NT2/D1 (cell line): ENCODE data around the gene SLC35A4.
"Not testable (repeated sequence)": the region's sequence is repeated elsewhere in the genome, so short reads cannot be mapped to it uniquely, and the experiment has no call there.

Source experiments
- DNase-seq: peaks from one replicate; pipeline ENCODE4 v3.0.0-alpha.2; 2011; ENCODE audit warnings: low read depth, low spot score
- H3K27me3 ChIP-seq: 2 replicates; pipeline ENCODE4 v1.6.0; 2011; ENCODE audit warnings: mild to moderate bottlenecking; ENCODE audit not compliant: insufficient read length, insufficient read depth
- H3K36me3 ChIP-seq: 2 replicates; pipeline ENCODE4 v1.6.1; 2011; ENCODE audit warnings: mild to moderate bottlenecking, low read length, mixed read lengths; ENCODE audit not compliant: insufficient read depth, insufficient read length
- H3K4me1 ChIP-seq: 2 replicates; pipeline ENCODE4 v1.5.1; 2011; ENCODE audit not compliant: insufficient read depth, insufficient read length
- H3K4me3 ChIP-seq: 2 replicates; pipeline ENCODE4 v1.5.1; 2011; ENCODE audit warnings: low read depth; ENCODE audit not compliant: insufficient read length
- H3K9ac ChIP-seq: 2 replicates; pipeline ENCODE4 v1.6.0; 2011; ENCODE audit warnings: low read depth; ENCODE audit not compliant: insufficient read length
- H3K9me3 ChIP-seq: 2 replicates; pipeline ENCODE4 v1.5.1; 2011; ENCODE audit warnings: mild to moderate bottlenecking, low read length; ENCODE audit not compliant: insufficient read depth
- SUZ12 ChIP-seq: IDR thresholded peaks from 2 replicates; pipeline ENCODE4 v1.6.1; 2011; ENCODE audit not compliant: insufficient read length, insufficient read depth; ENCODE audit errors: extremely low read depth
- YY1 ChIP-seq: IDR thresholded peaks from 2 replicates; pipeline ENCODE4 v1.6.1; 2011; ENCODE audit not compliant: insufficient read length, insufficient read depth
- ZNF274 ChIP-seq: IDR thresholded peaks from 2 replicates; pipeline ENCODE4 v1.6.1; 2011; ENCODE audit warnings: mild to moderate bottlenecking, low read depth, low read length

The SLC35A4 gene

GRCh38 chr5:140594169-140594568, 29.5 kb downstream of the SLC35A4 start:
- no peaks in the 10 kb centered on the region for H3K9me3 ChIP-seq
- TF ChIP-seq ZNF274: no peak
- no peak for TF ChIP-seq SUZ12
- no peak for TF ChIP-seq YY1
- H3K27me3 ChIP-seq: no peaks in the 10 kb centered on the region
- H3K4me3 ChIP-seq: no peak overlapping the region
- peaks cover 3% of the 10 kb centered on the region for H3K4me1 ChIP-seq
- H3K36me3 ChIP-seq: peaks cover 12% of the 10 kb centered on the region
- no peak for DNase-seq
- H3K9ac ChIP-seq: peak overlapping the region; percentile 10

- Histone ChIP-seq H3K9me3 (no peaks in the 10 kb centered on the region), H3K27me3 (no peaks in the 10 kb centered on the region), H3K4me3 (no peak overlapping the region), H3K9ac (no peak overlapping the region), H3K4me1 (peaks cover 3% of the 10 kb centered on the region), H3K36me3 (peaks cover 11% of the 10 kb centered on the region)
- TF ChIP-seq SUZ12 (no peak), ZNF274 (no peak), YY1 (no peak)
- no peak for DNase-seq
Measured at GRCh38 chr5:140595538-140596300, 31.1 kb downstream of the SLC35A4 start.

- no peaks in the 10 kb centered on the region for H3K9me3 ChIP-seq
- H3K36me3 ChIP-seq: peaks cover 5% of the 10 kb centered on the region
- H3K4me1 ChIP-seq: peaks cover 3% of the 10 kb centered on the region
- H3K27me3 ChIP-seq: no peaks in the 10 kb centered on the region
- TF ChIP-seq ZNF274 (no peak), SUZ12 (no peak), YY1 (no peak)
- no peak overlapping the region for H3K9ac ChIP-seq
- H3K4me3 ChIP-seq: no peak overlapping the region
- DNase-seq: no peak
Measured at GRCh38 chr5:140596321-140596741, 31.7 kb downstream of the SLC35A4 start.

GRCh38 chr5:140598836-140599235, 34.2 kb downstream of the SLC35A4 start:
- DNase-seq: no peak

GRCh38 chr5:140600096-140600495, 35.5 kb downstream of the SLC35A4 start:
- no peak for DNase-seq
- no peak for TF ChIP-seq ZNF274
- TF ChIP-seq YY1: no peak
- TF ChIP-seq SUZ12: no peak
- Histone ChIP-seq H3K4me1 (no peaks in the 10 kb centered on the region), H3K27me3 (no peaks in the 10 kb centered on the region), H3K9me3 (no peaks in the 10 kb centered on the region), H3K36me3 (no peaks in the 10 kb centered on the region), H3K9ac (no peak overlapping the region), H3K4me3 (no peak overlapping the region)

More at GRCh38 chr5:140598836-140599235, 34.2 kb downstream of the SLC35A4 start:
- H3K4me3 ChIP-seq: no peak overlapping the region
- H3K36me3 ChIP-seq: no peaks in the 10 kb centered on the region
- H3K9ac ChIP-seq: no peak overlapping the region
- peaks cover 3% of the 10 kb centered on the region for H3K4me1 ChIP-seq
- H3K9me3 ChIP-seq: no peaks in the 10 kb centered on the region
- no peaks in the 10 kb centered on the region for H3K27me3 ChIP-seq
- no peak for TF ChIP-seq ZNF274
- TF ChIP-seq YY1: no peak
- no peak for TF ChIP-seq SUZ12

- H3K9me3 ChIP-seq: no peaks in the 10 kb centered on the region
- no peaks in the 10 kb centered on the region for H3K36me3 ChIP-seq
- TF ChIP-seq ZNF274: no peak
- no peak for TF ChIP-seq YY1
- TF ChIP-seq SUZ12: no peak
- no peaks in the 10 kb centered on the region for H3K27me3 ChIP-seq
- no peak overlapping the region for H3K4me3 ChIP-seq
- no peaks in the 10 kb centered on the region for H3K4me1 ChIP-seq
- DNase-seq: no peak
- no peak overlapping the region for H3K9ac ChIP-seq
Measured at GRCh38 chr5:140602147-140602546, 37.5 kb downstream of the SLC35A4 start.

GRCh38 chr5:140603446-140603698, 38.7 kb downstream of the SLC35A4 start:
- not testable (repeated sequence) for DNase-seq, H3K4me1 ChIP-seq, H3K9ac ChIP-seq, H3K4me3 ChIP-seq, H3K9me3 ChIP-seq, H3K36me3 ChIP-seq, H3K27me3 ChIP-seq

- no peaks in the 10 kb centered on the region for H3K36me3 ChIP-seq
- H3K9ac ChIP-seq: no peak overlapping the region
- no peaks in the 10 kb centered on the region for H3K4me1 ChIP-seq
- DNase-seq: no peak
- H3K9me3 ChIP-seq: no peaks in the 10 kb centered on the region
- no peaks in the 10 kb centered on the region for H3K27me3 ChIP-seq
- no peak overlapping the region for H3K4me3 ChIP-seq
- TF ChIP-seq ZNF274 (no peak), YY1 (no peak), SUZ12 (no peak)
Measured at GRCh38 chr5:140603734-140604133, 39.1 kb downstream of the SLC35A4 start.
